Measurements from ENCODE around the gene NCKIPSD. TPM values are rescaled to one million over a fixed set of nuclear protein-coding genes. Genes with fewer than 3 reads are reported as not detected.

NCKIPSD gene
- total RNA-seq, 1 experiment from 2014 or later: 36.9 TPM

- ChIA-PET POLR2A (no interaction called here), CTCF (interaction anchor here (1.4 kb wide), 1 partner anchor 11 kb away, joined by 3 read pairs; no protein-coding TSS in a partner anchor), RAD21 (ENCODE audit: low non-redundant PET in 1 of 2, low total read pairs in 2 of 2, uncharacterized antibody in 2 of 2, unreplicated experiment in 2 of 2) (no interaction called here)
- peaks cover 0 to 11% of the 10 kb centered on the region in 2 experiments; a peak in 1 of 4 replicates for H3K4me1 ChIP-seq (ENCODE audit: control insufficient read depth in 1 of 2, insufficient read depth in 2 of 2, low read length in 2 of 2)
- peaks cover 22% of the 10 kb centered on the region; the same call in 1 of the 2 replicates for H4K20me1 ChIP-seq (ENCODE audit: insufficient read depth)
- H3K36me3 ChIP-seq (ENCODE audit: control insufficient read depth in 1 of 2, insufficient read depth in 2 of 2, low read length in 2 of 2): peaks cover 18 to 25% of the 10 kb centered on the region in 2 experiments
- H3K27me3 ChIP-seq (ENCODE audit: insufficient read depth, low read length): no peaks in the 10 kb centered on the region
- intact Hi-C loops (cut with micrococcal nuclease): no loop called here
- H3K79me2 ChIP-seq (ENCODE audit: insufficient read depth, low read length): peaks cover 99% of the 10 kb centered on the region
- no peaks in the 10 kb centered on the region for H3K9me2 ChIP-seq (ENCODE audit: insufficient read depth)
- no TSS peak for BruUV-seq (replicated peaks)
- no peaks in the 10 kb centered on the region for H3K9me3 ChIP-seq (ENCODE audit: control insufficient read depth in 1 of 2, insufficient read depth in 1 of 2, low read depth in 1 of 2, low read length in 2 of 2)
- no peak overlapping the region for H3K9ac ChIP-seq (ENCODE audit: low read length)
- H3K27ac ChIP-seq (ENCODE audit: low read depth, low read length): peak overlapping the region; percentile 36
- ATAC-seq: no peak
- no peak overlapping the region for H3K4me3 ChIP-seq (replicated peaks in 1 of 2; ENCODE audit: low read depth in 1 of 2, low read length in 2 of 2)
- H3K4me2 ChIP-seq (ENCODE audit: low read length): no peak overlapping the region
- no peak for DNase-seq (ENCODE audit: low read depth, low spot score)
- no peak for TF ChIP-seq RAD21 (IDR thresholded peaks at IDR 0.05; ENCODE audit: low read depth)
- no peak for TF ChIP-seq SIN3A (IDR thresholded peaks at IDR 0.05; ENCODE audit: low read depth)
- no peak for TF ChIP-seq CEBPB (IDR thresholded peaks at IDR 0.05; ENCODE audit: low read depth)
- TF ChIP-seq YY1 (IDR thresholded peaks at IDR 0.05; ENCODE audit: extremely low read depth, insufficient replicate concordance, low read depth, low read length): no peak
- no peak for TF ChIP-seq ZFX (IDR thresholded peaks at IDR 0.05)
- no peak for TF ChIP-seq EZH2phosphoT487 (IDR thresholded peaks at IDR 0.05; ENCODE audit: borderline replicate concordance)
- TF ChIP-seq EZH2 (IDR thresholded peaks at IDR 0.05): no peak
- TF ChIP-seq ELF1 (IDR thresholded peaks at IDR 0.05; ENCODE audit: borderline replicate concordance, low read depth): no peak
- TF ChIP-seq MAX (IDR thresholded peaks at IDR 0.05): no peak
- TF ChIP-seq ATF3 (IDR thresholded peaks at IDR 0.05): no peak
- TF ChIP-seq FOSL1 (IDR thresholded peaks at IDR 0.05; ENCODE audit: low read depth): no peak
- TF ChIP-seq SRF (IDR thresholded peaks at IDR 0.05; ENCODE audit: low read depth): no peak
- no peak for TF ChIP-seq CBX3 (IDR thresholded peaks at IDR 0.05; ENCODE audit: low read depth)
- TF ChIP-seq JUND (IDR thresholded peaks at IDR 0.05): no peak
- TF ChIP-seq TCF7L2 (IDR thresholded peaks at IDR 0.05; ENCODE audit: borderline replicate concordance, extremely low read depth, insufficient read depth, insufficient read length): no peak
- no peak for TF ChIP-seq EGR1 (IDR thresholded peaks at IDR 0.05; ENCODE audit: low read depth)
- TF ChIP-seq SP1 (IDR thresholded peaks at IDR 0.05; ENCODE audit: low read depth): no peak
- TF ChIP-seq ZBTB33 (IDR thresholded peaks at IDR 0.05; ENCODE audit: extremely low read depth, insufficient replicate concordance, low read length): no peak
- H2AFZ ChIP-seq (ENCODE audit: low read depth, low read length, poor library complexity, severe bottlenecking): no peak overlapping the region
These were observed 22.8 kb upstream of the NCKIPSD start for GRCh38 chr3:48708481-48708889.
